ENCODE measurements around the gene GRID2.

Gene GRID2

DNA sequence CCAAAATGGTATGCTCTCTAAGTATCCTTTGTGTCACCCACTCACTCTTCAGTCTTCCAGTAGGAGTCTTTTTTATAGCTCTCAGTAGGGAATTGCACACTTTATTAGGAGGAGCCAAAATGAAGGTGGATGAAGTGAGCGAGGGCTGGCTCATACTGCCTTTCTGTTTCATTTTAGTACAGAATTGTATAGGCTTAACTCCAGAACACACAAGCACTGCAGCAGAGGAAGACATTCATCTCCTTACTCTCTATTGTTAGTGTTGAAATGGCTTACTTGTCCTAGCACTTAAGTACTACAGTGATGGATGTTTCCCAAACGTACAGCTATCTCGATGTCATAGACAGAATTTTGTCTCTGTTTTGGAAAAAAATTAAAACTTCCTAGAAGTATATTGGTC, 1197.5 kb downstream of the GRID2 start:
- DNase-seq (ENCODE audit: low read depth, low spot score), result no peak

DNA sequence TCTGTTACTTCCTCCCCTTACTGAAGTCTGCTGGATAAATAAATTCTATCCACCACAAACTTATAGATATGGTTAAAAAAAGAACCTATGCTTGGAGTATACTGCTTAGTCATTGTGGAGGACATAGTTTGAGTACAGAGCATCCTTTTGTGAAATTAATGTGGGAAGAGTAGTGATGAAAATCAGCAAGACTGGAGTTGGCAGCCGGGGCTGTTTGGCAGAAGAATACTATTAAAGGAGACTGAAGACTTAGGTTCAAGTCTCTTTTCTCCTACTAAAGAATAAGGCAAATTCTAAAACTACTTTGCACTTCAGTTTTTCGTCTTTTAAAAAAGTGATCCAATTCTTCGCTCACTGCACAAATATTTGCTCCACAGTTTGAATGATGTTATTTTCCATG, 1198.2 kb downstream of the GRID2 start:
- DNase-seq (ENCODE audit: low read depth, low spot score), result no peak

DNA sequence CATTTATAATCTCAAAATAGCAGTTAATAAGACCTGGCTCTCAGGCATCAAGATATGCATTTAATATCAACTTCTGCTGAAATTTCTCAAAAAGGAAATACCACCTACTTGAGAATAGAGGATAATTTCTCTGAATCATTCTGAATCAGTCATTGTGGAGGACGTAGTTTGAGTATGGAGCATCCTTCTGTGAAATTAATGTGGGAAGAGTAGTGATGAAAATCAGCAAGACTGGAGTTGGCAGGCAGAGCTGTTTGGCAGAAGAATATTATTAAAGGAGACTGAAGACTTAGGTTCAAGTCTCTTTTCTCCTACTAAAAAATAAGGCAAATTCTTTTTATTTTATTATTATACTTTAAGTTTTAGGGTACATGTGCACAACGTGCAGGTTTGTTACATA, 1199.2 kb downstream of the GRID2 start:
- no peak for DNase-seq (ENCODE audit: low read depth, low spot score)

DNA sequence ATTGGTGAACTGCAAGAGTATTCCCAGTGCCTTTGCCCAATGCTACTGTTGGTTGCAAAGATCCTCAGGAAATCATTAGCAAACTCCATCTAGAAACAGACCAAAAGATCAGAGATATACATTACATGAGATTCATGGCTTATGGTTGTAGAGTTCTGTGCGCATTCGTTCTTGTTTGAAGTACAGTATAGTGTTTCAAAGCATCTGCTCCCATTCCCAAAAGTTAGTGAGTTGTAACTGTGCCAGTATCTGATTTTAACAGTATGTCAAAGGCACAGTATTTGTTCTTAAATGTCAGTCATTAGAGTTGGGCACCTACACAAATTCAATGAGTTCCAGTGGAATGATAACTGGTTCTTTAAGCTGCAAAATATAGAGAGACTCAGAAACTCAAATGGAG, 1210.1 kb downstream of the GRID2 start:
- no peak for DNase-seq (ENCODE audit: low read depth, low spot score)

DNA sequence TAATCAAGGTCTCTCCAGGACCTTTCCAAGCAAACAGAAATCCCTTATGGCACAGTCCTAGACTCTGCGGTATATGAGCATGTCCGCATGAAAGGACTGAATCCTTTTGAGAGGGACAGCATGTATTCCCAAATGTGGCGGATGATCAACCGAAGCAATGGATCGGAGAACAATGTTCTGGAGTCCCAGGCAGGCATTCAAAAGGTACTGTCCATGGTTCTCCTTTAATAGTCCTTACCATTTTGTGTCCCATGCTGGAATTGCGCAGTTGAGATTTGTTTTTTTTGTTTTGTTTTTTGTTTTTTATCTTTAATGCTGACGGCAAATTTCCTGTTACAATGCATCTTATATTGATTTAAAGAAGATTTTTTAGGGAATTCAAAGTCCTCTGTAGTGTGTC, 1211.4 kb downstream of the GRID2 start:
- DNase-seq (ENCODE audit: low read depth, low spot score), result no peak

DNA sequence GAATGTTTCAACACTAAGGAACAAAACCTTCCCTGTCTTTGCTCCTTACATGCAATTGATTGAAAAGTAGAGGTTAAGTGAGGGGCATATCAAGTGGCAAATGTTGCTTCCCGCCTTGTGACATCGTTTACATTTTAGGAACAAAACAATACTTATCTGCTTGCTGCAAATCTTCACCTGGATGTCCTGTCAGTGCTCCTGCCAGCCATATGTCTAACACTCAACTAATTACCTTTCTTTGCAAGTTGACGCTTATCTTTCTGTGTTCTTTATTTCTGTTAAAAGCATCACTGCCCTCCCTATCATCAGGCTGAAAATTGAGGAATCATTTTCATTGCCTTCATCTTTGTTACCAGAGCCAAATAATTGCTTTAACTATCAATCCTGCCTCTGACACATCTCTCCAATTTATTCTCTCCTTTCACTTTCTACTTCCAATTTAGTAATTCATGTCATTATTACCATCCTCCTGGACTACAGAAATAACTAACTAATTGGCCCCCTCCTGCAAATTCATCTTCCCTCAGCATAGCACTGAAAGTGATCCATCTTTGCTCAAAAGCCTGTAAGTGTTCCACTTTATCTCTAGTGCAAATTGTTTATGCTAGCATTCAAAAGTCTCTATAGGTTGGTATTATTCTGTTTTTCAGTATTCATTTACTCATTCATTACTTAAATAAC, 1226.1 kb downstream of the GRID2 start:
- DNase-seq (ENCODE audit: low read depth, low spot score), result no peak

DNA sequence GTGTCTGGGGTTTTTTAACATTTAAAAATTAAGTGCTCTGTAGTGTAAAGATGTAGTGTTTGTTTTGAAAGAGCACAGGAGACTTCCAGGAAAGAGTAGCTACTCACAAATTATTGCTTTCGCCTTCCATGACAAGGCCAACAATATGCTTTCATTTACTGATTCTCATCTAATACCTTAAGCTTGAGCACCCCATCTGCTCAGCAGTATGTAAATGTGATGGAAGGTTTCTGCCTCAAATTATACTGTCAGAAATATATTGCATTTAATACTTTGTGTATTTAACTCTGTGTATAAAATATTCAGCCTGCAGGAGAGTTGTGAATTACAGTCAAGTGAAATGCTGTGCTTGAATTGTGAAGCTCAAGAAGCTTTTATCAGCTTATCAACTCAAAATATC, 1228.5 kb downstream of the GRID2 start:
- no peak for DNase-seq (ENCODE audit: low read depth, low spot score)

DNA sequence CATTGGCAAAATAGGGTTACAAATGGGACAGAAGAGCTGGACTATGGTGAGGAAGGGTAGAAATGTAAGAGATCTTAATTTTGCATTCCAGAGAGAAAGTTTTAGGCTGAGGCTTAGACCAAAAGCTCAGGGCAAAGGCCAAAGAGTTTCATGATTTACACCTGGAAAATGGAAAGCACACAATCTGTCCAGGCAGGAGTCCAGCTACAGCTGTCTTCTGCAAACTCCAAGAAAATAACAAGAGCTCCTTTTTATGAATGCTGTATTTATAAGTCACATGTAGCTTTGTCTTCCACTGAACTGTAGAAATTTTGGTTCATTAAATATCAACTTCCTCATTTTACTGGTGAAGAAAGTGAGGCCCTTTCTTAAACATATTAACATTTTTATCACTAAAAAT, 1236.8 kb downstream of the GRID2 start:
- DNase-seq (ENCODE audit: low read depth, low spot score), result no peak

DNA sequence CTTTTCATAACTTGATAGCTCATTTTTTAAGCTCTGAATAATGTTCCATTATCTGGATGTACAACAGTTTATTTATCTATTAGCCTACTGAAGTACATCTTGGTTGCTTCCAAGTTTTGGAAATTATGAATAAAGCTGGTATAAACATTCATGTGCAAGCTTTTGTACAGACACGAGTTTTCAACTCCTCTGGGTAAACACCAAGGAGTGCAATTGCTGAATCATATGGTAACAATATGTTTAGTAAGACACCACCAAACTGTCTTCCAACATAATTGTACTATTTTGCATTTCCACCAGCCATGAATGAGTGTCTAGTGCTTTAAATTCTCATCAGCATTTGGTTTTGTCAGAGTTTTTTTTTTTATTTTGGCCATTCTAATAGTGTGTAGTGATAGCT, 1258.1 kb downstream of the GRID2 start:
- no peak for DNase-seq (ENCODE audit: low read depth, low spot score)

DNA sequence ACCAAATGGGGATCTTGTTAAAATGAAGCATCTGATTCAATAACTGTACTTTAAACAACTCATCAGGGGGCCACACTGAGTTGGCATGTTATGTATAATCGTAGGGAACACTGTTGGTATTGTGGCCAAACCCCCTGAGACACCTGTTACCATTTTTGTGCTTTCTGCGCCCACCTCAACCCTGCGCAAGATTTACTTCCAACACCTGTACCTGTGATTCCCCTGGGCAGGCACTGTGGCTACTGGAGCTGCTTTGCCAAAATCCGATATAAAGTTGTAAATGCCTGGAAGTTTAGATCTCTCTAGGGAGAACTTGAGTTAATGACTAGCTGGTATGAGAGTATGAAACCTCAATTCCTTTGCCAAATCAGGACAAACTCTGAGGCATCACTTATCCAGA, 1265.0 kb downstream of the GRID2 start:
- DNase-seq (ENCODE audit: low read depth, low spot score), result no peak

DNA sequence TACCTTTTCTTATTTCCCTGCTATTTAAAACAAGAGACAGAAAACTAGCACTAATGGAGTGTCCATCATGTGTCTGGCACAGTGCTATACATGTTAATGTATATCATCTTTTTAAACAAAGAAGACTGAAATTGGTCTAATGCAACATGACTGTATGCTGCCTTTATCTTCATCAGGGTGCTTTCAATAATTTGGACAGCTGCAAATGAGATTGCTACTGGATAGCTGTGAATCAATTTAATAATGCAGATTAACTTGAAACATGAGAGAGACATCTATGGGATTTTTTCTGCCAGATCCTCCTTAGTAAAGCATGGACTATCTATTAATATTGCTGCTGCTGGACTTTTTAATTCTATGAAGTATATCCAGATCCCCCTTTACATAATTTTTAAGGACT, 1269.5 kb downstream of the GRID2 start:
- DNase-seq (ENCODE audit: low read depth, low spot score), result no peak

DNA sequence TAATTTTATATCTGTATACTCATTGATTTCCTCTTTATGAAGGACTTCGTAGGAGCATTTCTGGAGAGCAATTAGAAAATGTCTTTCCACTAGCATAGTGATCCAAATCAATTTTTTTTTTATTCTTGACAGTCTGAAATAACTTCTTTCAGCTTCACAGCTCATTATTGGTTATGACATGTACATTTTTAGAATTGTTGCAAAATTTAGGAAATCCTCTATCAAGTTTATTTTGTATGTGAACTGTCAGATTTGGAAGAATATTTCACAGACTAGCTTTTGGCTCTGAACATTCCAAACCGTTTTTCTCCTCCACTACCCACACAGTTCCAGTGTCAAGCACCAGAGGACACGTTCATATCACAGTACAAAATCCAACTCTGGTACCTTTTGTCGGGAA, 1275.2 kb downstream of the GRID2 start:
- DNase-seq (ENCODE audit: low read depth, low spot score), result no peak

DNA sequence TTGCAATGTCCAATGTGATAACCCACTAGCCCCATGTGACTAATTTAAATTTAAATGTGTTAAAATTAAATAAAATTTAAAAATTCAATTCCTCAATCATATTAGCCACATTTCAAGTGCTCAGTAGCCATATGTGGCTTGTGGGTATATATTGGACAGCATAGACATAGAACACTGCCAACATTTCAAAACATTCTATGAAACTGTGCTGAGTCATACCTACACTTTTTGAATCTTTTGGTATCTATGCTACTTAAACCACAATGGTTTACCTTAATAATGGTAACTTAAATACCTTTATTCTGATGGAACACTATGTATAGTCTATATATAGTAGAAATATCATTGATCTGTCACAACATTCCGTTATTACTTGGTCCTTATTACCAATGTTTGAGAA, 1301.4 kb downstream of the GRID2 start:
- DNase-seq (ENCODE audit: low read depth, low spot score), result no peak

DNA sequence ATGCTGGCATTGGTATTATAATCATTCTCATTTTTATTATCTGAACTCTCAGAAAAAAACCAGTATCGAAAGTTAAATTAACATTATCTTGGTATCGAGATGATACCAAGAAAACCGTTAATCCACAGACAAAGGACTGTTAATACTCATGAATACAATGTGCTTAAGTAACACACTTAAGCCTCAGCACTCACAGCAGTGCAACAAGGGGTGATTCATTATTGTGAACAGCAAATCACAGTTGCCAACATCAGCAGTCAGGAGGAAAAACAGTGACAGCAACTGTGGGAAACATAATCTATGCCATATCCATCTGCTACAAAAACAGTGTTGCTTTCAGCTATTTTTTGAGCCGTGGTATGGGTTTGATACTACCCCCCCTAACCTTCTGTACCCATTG, 1313.8 kb downstream of the GRID2 start:
- DNase-seq (ENCODE audit: low read depth, low spot score), result no peak

DNA sequence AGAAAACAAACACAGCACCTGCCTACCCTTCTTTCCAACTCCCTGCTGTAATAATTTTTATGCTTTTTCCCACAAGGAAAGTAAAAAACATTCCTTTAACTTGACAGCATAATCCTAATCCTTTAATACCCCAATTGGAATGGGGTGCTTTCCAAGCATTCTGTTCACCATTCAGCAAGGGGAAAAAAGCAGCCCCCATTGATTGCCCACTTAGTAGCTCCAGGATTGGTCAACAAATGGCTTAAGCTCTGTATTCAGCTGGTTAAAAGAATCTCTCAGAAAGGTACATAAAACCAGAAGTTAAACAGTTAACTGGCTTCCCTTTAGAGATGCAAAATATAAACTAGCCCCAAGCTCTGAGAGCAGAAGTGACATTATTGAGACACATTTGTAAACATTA, 1330.0 kb downstream of the GRID2 start:
- DNase-seq (ENCODE audit: low read depth, low spot score), result no peak

DNA sequence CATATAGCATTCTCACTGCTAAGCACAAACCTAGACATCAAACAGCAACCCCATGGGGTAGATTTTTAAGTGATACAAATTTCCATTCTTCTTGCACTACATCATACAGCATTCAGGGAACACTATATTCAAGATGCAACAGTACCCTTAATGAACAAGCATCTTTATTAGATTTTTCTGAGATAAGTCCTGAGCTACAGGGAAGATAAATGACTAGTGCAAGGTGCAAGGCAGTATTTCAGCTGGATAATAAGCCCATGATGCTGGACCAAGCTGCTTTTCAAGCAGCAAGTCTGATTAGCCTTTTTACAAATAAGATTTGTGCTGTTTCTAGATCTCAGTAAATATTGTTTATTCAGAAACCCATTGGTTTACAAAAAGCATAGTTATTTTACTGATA, 1332.2 kb downstream of the GRID2 start:
- no peak for DNase-seq (ENCODE audit: low read depth, low spot score)

DNA sequence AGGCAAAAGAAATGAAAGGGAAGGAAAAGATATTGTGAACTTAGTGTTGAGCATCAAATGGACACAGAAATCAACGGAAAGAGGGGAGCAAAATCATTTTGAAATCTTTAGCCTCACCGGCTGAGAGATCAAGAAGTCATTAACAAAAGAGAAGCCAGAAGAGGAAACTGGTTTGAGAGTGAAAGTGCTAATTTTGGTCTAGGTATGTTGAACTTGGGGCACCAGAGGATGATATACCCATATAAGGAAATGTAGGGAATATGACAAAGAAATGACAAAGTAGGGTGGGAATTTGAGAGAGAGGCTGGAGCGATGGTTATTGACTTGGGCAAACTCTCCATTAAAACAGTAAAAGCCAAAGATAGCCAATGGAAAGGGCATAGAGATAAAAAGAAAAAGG, 1341.4 kb downstream of the GRID2 start:
- no peak for DNase-seq (ENCODE audit: low read depth, low spot score)

DNA sequence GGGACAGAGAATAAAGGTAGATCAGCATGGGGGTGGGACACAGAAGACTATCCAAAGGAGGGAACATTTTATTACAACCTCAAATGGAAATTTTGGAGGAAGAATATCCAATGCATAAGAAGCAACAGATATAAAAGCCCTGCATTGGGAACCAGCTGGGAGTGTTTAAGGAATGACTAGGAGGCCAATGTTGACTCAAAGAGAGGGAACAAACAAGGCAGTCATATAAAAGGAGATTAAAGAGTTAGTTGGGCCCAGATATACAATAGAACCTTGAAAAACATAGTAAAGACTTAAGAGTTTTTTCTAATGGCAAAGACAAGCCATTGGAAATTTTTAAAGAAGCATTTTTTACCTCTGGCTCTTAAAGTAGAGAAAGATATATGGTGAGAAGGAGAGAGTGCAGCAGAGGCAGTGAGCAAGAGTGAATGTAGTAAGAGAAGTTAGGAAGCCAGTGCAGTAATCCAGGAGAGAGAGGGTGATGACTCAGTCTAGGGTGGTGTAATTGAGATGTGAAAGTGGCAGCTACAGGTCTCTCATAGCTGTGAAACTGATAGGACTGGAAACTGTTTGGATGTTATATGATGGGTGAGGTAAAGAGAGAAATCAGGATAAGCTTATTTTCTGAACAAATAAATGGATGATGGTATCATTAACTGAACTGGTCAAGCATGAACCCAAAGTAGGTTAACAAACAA, 1342.6 kb downstream of the GRID2 start:
- DNase-seq (ENCODE audit: low read depth, low spot score), result no peak

DNA sequence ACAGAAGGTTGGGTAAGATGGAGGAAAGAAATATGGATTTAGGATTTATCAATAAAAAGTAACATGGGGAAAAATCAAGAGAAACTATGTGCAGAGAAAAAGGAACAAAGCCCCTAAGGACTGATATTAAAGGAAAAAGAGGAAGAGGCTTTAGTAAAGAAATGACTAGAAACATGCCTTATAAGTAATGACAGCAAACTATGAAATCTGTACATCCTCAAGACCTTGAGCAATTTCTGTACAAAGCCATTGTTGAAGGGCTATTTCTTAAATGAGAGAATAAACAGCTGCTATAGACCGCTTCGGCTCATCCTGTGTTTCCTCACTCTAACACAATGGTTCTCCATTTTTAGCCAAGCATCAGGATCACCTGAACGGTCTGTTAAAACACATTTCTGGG, 1344.5 kb downstream of the GRID2 start:
- no peak for DNase-seq (ENCODE audit: low read depth, low spot score)

DNA sequence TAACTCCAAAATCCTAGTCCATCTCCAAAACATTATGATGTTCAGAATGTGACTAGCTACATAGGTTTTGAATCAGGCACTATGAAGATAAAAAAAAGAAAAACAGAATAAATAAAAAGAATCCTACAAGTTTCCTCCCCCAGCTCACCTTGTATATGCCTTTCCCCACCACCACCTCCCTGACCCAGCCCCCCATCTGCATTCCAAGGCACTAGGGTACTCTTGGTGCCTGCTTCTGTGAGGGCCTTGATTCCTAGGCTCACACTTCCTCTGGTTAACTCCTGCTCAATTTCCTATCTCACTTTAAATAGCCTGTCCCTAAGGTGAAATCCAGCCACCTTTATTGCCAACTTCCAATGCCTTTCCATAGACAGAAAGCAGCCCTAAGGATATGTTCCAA, 1346.1 kb downstream of the GRID2 start:
- DNase-seq (ENCODE audit: low read depth, low spot score), result no peak

DNA sequence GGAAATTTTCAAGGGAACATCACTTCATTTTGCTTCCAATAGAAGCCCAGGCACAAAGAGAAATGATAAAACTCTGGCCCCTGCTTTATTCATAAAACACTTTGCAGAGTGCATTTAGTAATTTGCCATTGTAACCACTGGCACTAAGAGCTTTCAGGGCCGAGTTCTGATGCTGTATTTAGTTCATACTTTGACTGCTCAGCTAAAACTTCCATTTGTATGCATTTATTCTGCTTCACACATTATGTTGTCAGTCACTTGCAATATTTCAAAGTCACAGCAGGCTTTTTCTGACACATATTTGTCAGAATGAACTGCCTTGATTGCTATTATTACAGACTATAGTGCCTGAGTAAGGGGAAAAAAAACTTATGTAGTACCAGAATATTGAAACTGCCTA, 1350.4 kb downstream of the GRID2 start:
- DNase-seq (ENCODE audit: low read depth, low spot score), result no peak

DNA sequence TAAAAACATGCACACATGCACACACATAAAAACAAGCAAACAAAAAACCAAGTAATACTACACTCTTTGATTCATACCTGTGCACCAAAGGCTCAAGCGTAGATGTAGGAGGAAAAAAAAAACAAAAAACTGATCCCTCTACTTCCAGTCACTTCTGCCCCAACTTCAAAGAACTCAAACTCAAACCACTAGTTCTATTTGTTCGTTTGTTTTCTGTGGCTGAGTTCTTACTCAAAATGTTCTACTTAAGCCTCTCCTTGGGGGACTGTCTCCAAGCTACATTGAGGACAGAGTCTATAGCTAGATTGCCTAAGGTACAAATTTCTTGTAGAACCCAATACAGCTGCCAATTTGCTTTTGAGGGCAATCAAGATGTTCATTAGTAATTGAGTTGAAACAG, 1353.8 kb downstream of the GRID2 start:
- no peak for DNase-seq (ENCODE audit: low read depth, low spot score)

DNA sequence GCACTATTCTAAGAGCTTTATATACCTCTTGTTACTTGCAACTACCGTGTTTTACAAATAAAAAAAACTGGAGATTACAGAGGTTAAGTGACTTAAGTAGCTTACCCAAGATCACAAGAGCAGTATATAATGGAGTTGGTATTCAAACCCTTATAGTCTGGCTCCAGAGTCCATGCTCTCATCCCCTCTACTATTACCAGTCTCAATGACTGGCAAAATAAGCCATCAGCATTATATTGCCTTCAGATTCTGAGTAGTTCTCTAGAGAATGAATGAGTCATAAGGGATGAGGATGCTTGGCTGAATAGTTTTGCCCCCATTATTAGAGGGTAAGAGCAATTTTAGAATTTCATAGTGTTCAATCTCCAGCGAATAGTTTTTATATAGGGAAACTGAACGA, 1354.7 kb downstream of the GRID2 start:
- DNase-seq (ENCODE audit: low read depth, low spot score), result no peak

DNA sequence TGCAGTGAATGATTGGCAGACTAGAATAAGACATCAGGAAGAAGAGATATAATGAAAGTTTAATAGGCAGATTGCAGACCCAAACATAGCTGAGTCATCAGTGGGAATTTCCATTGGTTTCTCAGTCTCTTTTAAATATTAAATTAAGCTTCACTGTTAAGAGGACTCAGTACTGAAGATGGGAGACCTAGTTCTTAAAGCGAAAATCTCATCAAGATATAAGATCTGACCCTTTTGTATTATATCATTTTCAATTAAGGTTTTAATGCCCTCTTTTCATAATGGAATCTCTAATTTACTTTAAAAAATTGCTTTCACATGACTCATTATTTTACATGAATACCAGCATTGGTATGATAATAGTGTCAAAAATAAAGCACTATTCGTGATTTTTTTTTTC, 1355.9 kb downstream of the GRID2 start:
- DNase-seq (ENCODE audit: low read depth, low spot score), result no peak
